ENCODE data around the gene BUD31. TPM values are rescaled to one million over a fixed set of nuclear protein-coding genes. Genes with fewer than 3 reads are reported as not detected.

Gene BUD31
- total RNA-seq, 1 experiment from 2014 or later, result 199 TPM

DNA sequence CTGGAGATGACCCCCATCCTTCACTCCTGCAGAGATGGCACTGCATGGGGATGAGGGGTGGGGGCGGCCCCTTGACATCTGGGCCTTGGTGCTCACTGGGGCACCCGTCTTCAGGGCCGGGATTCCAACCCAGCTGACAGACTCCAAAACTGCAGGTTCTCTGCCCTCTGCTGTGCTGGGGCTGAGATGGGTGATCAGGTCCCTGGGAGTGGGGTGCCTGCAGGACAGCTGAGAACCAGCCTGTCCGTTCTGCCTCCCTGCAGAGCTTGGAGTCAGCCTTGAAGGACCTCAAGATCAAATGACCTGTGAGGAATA, 14.6 kb upstream of the BUD31 start:
- peak overlapping the region; percentile 50 for H3K27ac Mint-ChIP-seq (ENCODE audit: unreplicated experiment)
- Histone ChIP-seq H3K36me3 (ENCODE audit: control insufficient read depth, insufficient read depth, low read length) (peaks cover 7% of the 10 kb centered on the region), H3K4me1 (no peaks in the 10 kb centered on the region), H3K9me3 (no peaks in the 10 kb centered on the region), H3K4me3 (ENCODE audit: low read depth, low read length) (no peak overlapping the region), H3K27me3 (replicated peaks; ENCODE audit: control insufficient read depth, insufficient read depth, low read length) (no peaks in the 10 kb centered on the region)
- POLR2A ChIA-PET, result no interaction called here
- no TSS peak for BruUV-seq (replicated peaks)
- H3K4me3 Mint-ChIP-seq (ENCODE audit: unreplicated experiment), result no peak overlapping the region
- intact Hi-C loops (cut with micrococcal nuclease; ENCODE audit: unreplicated experiment), result no loop called here
- TF ChIP-seq, protein P1, sequence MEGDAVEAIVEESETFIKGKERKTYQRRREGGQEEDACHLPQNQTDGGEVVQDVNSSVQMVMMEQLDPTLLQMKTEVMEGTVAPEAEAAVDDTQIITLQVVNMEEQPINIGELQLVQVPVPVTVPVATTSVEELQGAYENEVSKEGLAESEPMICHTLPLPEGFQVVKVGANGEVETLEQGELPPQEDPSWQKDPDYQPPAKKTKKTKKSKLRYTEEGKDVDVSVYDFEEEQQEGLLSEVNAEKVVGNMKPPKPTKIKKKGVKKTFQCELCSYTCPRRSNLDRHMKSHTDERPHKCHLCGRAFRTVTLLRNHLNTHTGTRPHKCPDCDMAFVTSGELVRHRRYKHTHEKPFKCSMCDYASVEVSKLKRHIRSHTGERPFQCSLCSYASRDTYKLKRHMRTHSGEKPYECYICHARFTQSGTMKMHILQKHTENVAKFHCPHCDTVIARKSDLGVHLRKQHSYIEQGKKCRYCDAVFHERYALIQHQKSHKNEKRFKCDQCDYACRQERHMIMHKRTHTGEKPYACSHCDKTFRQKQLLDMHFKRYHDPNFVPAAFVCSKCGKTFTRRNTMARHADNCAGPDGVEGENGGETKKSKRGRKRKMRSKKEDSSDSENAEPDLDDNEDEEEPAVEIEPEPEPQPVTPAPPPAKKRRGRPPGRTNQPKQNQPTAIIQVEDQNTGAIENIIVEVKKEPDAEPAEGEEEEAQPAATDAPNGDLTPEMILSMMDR (IDR thresholded peaks at IDR 0.05; ENCODE audit: insufficient read depth in 1 of 2, low read depth in 1 of 2, low read length in 1 of 2, severe bottlenecking in 1 of 2, unreplicated experiment in 1 of 2), result no peak
- peaks cover 4% of the 10 kb centered on the region for H3K4me1 Mint-ChIP-seq (ENCODE audit: low read depth, unreplicated experiment)
- no peaks in the 10 kb centered on the region for H3K27me3 Mint-ChIP-seq (ENCODE audit: insufficient read depth, unreplicated experiment)
- no peak for DNase-seq
- H3K9me3 Mint-ChIP-seq (ENCODE audit: unreplicated experiment), result no peaks in the 10 kb centered on the region
- CTCF ChIA-PET, result interaction anchor here (0.6 kb wide), 1 partner anchor 257 kb away, joined by 3 read pairs; no protein-coding TSS in a partner anchor
- H3K36me3 Mint-ChIP-seq (ENCODE audit: insufficient read depth, unreplicated experiment), result peaks cover 100% of the 10 kb centered on the region

DNA sequence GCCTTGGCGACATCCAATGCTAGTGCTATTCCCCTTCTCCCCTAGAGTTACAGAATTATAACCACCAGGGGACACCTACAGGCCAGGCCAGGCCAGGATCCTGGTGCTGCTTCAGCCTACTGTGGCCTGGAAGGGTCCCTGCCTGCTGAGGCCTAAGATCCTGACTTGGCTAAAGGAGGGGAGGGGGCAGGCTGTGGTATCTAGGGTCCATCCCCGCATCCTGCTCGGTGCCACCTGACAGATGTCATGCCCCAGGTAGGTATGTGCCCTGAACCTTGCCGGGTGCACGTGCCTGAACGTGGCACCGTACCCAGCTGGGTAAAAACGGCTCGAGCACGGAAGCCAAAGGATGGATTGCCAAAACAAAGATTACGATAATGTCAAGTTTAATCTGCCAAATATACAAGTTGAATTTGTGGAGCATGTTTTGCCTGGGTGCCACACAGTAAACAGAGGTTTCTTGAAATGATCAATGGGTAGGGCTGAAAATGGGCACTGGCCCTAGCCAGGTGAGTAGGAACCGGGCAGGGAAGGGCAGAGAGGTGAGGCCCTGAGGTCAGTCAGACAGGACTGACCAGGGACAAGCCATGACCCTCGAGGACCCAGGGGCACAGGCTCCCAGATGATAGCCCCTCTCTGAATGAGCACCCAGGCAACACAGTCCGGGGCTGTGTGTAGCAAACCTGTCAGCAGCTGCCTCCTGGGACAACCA, 13.0 kb upstream of the BUD31 start:
- no peak overlapping the region for H3K27ac Mint-ChIP-seq (ENCODE audit: unreplicated experiment)
- Histone ChIP-seq H3K4me1 (no peaks in the 10 kb centered on the region), H3K36me3 (ENCODE audit: control insufficient read depth, insufficient read depth, low read length) (peaks cover 10% of the 10 kb centered on the region), H3K4me3 (ENCODE audit: low read depth, low read length) (no peak overlapping the region), H3K27me3 (replicated peaks; ENCODE audit: control insufficient read depth, insufficient read depth, low read length) (no peaks in the 10 kb centered on the region), H3K9me3 (no peaks in the 10 kb centered on the region)
- intact Hi-C loops (cut with micrococcal nuclease; ENCODE audit: unreplicated experiment), result no loop called here
- H3K27me3 Mint-ChIP-seq (ENCODE audit: insufficient read depth, unreplicated experiment), result no peaks in the 10 kb centered on the region
- H3K4me1 Mint-ChIP-seq (ENCODE audit: low read depth, unreplicated experiment), result peaks cover 4% of the 10 kb centered on the region
- H3K36me3 Mint-ChIP-seq (ENCODE audit: insufficient read depth, unreplicated experiment), result peaks cover 100% of the 10 kb centered on the region
- DNase-seq, result no peak
- TF ChIP-seq, protein P1 (IDR thresholded peaks at IDR 0.05; ENCODE audit: insufficient read depth in 1 of 2, low read depth in 1 of 2, low read length in 1 of 2, severe bottlenecking in 1 of 2, unreplicated experiment in 1 of 2), result peak; percentile 11 to 20
- ChIA-PET CTCF (no interaction called here), POLR2A (interaction anchor here (0.6 kb wide), 1 partner anchor 13 kb away, joined by 3 read pairs; the partner anchor contains the start of genes BUD31 and PDAP1)
- H3K4me3 Mint-ChIP-seq (ENCODE audit: unreplicated experiment), result no peak overlapping the region
- no peaks in the 10 kb centered on the region for H3K9me3 Mint-ChIP-seq (ENCODE audit: unreplicated experiment)
- TSS peak; percentile 98 for BruUV-seq (replicated peaks)

DNA sequence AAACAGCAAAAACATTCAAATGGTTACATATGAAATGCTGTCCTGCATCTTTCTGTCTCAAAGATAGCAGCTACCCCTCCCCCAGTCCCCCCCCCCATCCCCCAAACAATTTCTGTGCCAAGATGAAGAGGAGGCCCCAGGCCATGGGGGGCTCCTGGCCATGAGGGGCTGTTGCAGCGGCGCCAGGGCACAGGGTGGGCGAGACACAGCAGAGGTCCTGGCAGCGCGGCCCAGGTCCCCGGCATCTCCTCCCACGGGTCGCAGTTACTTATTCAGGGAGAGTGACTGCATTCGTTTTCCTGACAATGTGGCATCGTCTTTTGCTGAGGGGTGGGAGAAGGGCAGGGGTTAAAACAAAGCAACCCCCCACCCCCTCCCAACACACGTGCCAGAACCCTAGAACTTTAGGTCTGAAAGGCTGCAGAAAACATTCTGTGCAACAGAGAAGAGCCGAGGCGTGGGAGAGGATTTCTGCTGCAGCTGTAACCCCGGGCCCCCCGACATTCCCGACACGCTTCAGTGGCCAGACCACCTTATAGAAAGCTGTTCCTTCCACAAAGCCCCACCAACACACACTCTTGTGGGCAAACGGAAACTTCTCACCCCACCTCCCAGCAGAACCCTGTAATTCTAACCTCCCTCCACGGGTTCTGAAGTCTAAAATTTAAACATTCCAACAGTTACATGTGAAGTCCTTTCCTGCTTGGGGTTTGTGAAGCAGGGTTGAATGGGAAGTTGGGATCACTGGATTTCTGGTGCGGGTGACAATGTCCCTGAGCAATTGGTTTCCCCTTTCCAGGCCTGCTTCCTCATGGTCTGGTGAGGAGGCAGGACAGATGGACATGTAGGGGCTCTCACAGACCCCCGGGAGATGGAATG, 12.1 kb upstream of the BUD31 start:
- no peaks in the 10 kb centered on the region for H3K4me1 ChIP-seq
- POLR2A ChIA-PET, result no interaction called here
- peaks cover 100% of the 10 kb centered on the region for H3K36me3 Mint-ChIP-seq (ENCODE audit: insufficient read depth, unreplicated experiment)

More for the DNA sequence above, 12.1 kb upstream of the BUD31 start:
- Histone ChIP-seq H3K9me3 (no peaks in the 10 kb centered on the region), H3K4me3 (ENCODE audit: low read depth, low read length) (no peak overlapping the region), H3K36me3 (ENCODE audit: control insufficient read depth, insufficient read depth, low read length) (peaks cover 7% of the 10 kb centered on the region), H3K27me3 (replicated peaks; ENCODE audit: control insufficient read depth, insufficient read depth, low read length) (no peaks in the 10 kb centered on the region)
- no peak overlapping the region for H3K27ac Mint-ChIP-seq (ENCODE audit: unreplicated experiment)
- intact Hi-C loops (cut with micrococcal nuclease; ENCODE audit: unreplicated experiment), result no loop called here
- DNase-seq, result no peak
- CTCF ChIA-PET, result no interaction called here
- no peak overlapping the region for H3K4me3 Mint-ChIP-seq (ENCODE audit: unreplicated experiment)
- no peaks in the 10 kb centered on the region for H3K27me3 Mint-ChIP-seq (ENCODE audit: insufficient read depth, unreplicated experiment)
- H3K9me3 Mint-ChIP-seq (ENCODE audit: unreplicated experiment), result no peaks in the 10 kb centered on the region
- no TSS peak for BruUV-seq (replicated peaks)
- H3K4me1 Mint-ChIP-seq (ENCODE audit: low read depth, unreplicated experiment), result peaks cover 4% of the 10 kb centered on the region
- TF ChIP-seq, protein P1 (IDR thresholded peaks at IDR 0.05; ENCODE audit: insufficient read depth in 1 of 2, low read depth in 1 of 2, low read length in 1 of 2, severe bottlenecking in 1 of 2, unreplicated experiment in 1 of 2), result no peak
